ENCODE measurements around the gene NUDCD3. TPM values are rescaled to one million over a fixed set of nuclear protein-coding genes. Genes with fewer than 3 reads are reported as not detected.

The NUDCD3 gene
- total and polyA plus RNA-seq, 7 donors = 14.3 to 50.5 (median 37.2) TPM

DNA sequence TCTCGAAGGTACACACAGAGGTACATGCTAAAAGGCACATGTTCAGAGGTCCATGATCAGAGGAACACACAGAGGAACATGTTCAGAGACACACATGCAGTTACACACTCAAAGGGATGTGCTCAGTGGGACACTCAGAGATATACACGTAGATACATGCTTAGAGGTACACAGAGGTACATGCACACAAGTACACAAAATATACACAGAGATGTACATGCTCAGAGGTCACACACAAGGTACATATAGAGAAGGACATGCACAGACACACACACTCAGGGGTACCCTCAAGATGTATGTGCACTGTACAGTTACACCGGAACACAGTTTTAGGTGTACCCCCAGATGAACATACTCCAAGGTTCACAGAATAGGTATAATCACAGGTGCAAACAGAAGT is 31.9 kb upstream of the NUDCD3 start:
- Histone ChIP-seq H3K36me3 (no peaks in the 10 kb centered on the region), H3K4me3 (no peak overlapping the region), H3K27ac (no peak overlapping the region), H3K27me3 (no peaks in the 10 kb centered on the region), H3K4me1 (no peaks in the 10 kb centered on the region), H3K9me3 (peaks cover 0 to 10% (median 0%) of the 10 kb centered on the region in 4 donors)
- no peak for TF ChIP-seq POLR2AphosphoS5 (IDR thresholded peaks at IDR 0.05)
- no peak for TF ChIP-seq EP300 (IDR thresholded peaks at IDR 0.05)
- intact Hi-C loops (cut with DNase I) = no loop called here
- DNase-seq = no peak
- 83 to 88% methylated on average over 3 of the region's 3 CpGs for WGBS, 2 donors

DNA sequence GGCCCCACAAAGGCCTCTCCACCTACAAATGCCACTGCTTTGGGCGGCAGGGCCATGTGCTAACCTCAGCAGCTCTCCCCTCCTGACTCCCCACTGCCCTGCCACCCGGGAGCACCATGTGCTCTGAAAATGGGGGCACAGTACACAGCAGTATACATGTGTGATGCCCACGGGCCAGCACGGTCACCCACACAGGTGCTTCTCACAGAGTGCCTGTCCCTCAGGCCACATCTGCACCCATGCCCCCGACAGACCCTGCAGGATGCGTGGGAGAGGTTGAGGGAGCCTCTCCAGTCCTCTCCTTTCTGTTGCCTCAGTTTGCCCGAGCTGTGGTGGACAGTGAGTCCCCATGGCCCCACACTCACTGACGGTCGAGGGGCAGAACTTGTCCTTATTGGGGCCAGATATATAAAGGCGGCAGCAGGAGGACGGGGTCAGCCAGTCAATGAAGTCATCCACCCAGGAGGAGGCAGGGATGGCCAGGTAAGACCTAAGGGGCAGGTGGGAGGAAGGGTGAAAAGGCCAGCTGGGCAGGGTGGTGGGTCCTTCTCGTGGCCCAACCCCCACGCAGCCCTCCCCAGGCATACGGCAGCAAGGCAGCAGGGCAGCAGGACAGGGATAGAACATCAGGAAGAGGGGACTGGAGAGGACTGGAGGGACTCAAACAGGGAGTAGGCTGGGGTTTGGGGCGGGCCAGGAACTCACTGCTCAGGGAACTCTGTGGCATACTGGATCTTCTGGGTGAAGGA is 31.1 kb upstream of the NUDCD3 start:
- intact Hi-C loops (cut with DNase I) = no loop called here
- 88% methylated on average over 15 of the region's 15 CpGs for WGBS, 2 donors
- Histone ChIP-seq H3K36me3 (no peaks in the 10 kb centered on the region), H3K4me3 (no peak overlapping the region), H3K27ac (no peak overlapping the region), H3K27me3 (no peaks in the 10 kb centered on the region), H3K4me1 (no peaks in the 10 kb centered on the region), H3K9me3 (peaks cover 0 to 10% (median 0%) of the 10 kb centered on the region in 4 donors)
- TF ChIP-seq, protein P1, sequence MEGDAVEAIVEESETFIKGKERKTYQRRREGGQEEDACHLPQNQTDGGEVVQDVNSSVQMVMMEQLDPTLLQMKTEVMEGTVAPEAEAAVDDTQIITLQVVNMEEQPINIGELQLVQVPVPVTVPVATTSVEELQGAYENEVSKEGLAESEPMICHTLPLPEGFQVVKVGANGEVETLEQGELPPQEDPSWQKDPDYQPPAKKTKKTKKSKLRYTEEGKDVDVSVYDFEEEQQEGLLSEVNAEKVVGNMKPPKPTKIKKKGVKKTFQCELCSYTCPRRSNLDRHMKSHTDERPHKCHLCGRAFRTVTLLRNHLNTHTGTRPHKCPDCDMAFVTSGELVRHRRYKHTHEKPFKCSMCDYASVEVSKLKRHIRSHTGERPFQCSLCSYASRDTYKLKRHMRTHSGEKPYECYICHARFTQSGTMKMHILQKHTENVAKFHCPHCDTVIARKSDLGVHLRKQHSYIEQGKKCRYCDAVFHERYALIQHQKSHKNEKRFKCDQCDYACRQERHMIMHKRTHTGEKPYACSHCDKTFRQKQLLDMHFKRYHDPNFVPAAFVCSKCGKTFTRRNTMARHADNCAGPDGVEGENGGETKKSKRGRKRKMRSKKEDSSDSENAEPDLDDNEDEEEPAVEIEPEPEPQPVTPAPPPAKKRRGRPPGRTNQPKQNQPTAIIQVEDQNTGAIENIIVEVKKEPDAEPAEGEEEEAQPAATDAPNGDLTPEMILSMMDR (IDR thresholded peaks at IDR 0.05) = no peak
- TF ChIP-seq EP300 (IDR thresholded peaks at IDR 0.05) (no peak), POLR2A (IDR thresholded peaks at IDR 0.05) (no peak), POLR2AphosphoS5 (IDR thresholded peaks at IDR 0.05) (no peak)
- no peak for DNase-seq

DNA sequence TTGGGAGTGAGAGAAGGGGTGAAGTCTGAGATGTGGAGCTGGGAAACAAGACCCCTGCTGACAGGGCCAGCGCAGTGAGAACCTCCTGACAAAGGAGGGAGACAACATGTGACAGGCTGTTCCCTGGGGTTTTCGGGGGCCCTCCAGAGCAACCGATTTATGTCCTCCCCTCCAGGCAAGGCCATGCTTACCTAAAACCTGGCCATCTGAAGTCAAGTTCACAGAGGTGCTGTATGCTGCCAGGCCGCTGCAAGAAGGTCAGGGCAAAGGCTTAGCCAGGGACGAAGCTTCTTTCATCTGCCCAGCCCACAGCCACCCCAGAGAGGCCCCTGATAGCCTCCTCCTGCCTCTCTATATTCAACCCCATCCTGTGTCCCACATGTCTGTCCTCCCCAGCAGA is 30.1 kb upstream of the NUDCD3 start:
- TF ChIP-seq, protein P1 (IDR thresholded peaks at IDR 0.05) = no peak
- TF ChIP-seq EP300 (IDR thresholded peaks at IDR 0.05) (no peak), POLR2AphosphoS5 (IDR thresholded peaks at IDR 0.05) (no peak), POLR2A (IDR thresholded peaks at IDR 0.05) (no peak)
- peaks cover 0 to 7% (median 0%) of the 10 kb centered on the region in 4 donors for H3K9me3 ChIP-seq
- H3K4me1 ChIP-seq = no peaks in the 10 kb centered on the region
- no peaks in the 10 kb centered on the region for H3K27me3 ChIP-seq
- no peak overlapping the region for H3K4me3 ChIP-seq
- DNase-seq = no peak
- no peaks in the 10 kb centered on the region for H3K36me3 ChIP-seq
- 90 to 94% methylated on average over 5 of the region's 5 CpGs for WGBS, 2 donors
- intact Hi-C loops (cut with DNase I) = no loop called here
- no peak overlapping the region for H3K27ac ChIP-seq

DNA sequence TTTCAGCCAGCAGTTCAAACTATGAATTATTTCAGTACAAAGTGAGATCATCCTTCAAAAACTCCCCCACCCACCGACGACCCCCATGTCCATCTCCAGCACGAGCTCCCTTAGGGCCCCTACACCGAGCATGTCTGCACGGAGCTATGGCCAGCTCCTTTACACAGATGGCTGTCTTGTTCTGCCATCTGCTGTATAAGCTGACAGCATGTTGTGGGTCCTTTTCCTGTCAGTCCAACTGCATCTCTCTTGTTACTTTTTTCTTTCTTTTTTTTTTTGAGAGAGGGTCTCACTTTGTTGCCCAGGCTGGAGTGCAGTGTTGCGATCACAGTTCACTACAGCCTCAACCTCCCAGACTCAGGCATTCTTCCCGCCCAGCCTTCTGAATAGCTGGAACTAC is 29.1 kb upstream of the NUDCD3 start:
- TF ChIP-seq POLR2AphosphoS5 (IDR thresholded peaks at IDR 0.05) = no peak
- TF ChIP-seq EP300 (IDR thresholded peaks at IDR 0.05) = no peak
- TF ChIP-seq, protein P1 (IDR thresholded peaks at IDR 0.05) = no peak
- TF ChIP-seq POLR2A (IDR thresholded peaks at IDR 0.05) = no peak
- no peak overlapping the region for H3K27ac ChIP-seq

DNA sequence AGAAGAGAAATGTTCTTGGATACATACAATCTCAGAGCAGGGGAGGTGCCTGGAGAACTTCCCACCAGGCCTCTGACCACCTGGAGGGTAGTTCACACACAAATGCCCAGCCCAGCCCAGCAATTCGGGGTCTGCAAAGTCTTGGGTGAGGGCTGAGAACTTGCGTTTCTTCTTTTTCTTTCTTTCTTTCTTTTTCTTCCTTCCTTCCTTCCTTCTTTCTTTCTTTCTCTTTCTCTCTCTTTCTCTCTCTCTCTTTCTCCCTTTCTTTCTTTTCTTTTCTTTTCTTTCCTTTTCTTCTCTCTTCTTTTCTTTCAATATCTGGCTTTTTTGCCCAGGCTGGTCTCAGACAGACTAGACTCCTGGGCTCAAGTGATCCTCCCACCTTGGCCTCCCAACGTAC is 28.3 kb upstream of the NUDCD3 start:
- no peak for DNase-seq
- intact Hi-C loops (cut with DNase I) = no loop called here
- no peaks in the 10 kb centered on the region for H3K27me3 ChIP-seq
- no peaks in the 10 kb centered on the region for H3K36me3 ChIP-seq
- no peak overlapping the region for H3K27ac ChIP-seq
- WGBS, 2 donors = 81 to 82% methylated on average over 3 of the region's 3 CpGs
- H3K4me3 ChIP-seq = no peak overlapping the region
- no peaks in the 10 kb centered on the region for H3K9me3 ChIP-seq
- TF ChIP-seq EP300 (IDR thresholded peaks at IDR 0.05) (no peak), POLR2AphosphoS5 (IDR thresholded peaks at IDR 0.05) (no peak), POLR2A (IDR thresholded peaks at IDR 0.05) (no peak)
- TF ChIP-seq, protein P1 (IDR thresholded peaks at IDR 0.05) = no peak
- H3K4me1 ChIP-seq = no peaks in the 10 kb centered on the region

More for the DNA sequence above, 29.1 kb upstream of the NUDCD3 start:
- H3K9me3 ChIP-seq = peaks cover 0 to 4% (median 0%) of the 10 kb centered on the region in 4 donors
- intact Hi-C loops (cut with DNase I) = no loop called here
- no peaks in the 10 kb centered on the region for H3K4me1 ChIP-seq
- no peak overlapping the region for H3K4me3 ChIP-seq
- DNase-seq = no peak
- H3K27me3 ChIP-seq = no peaks in the 10 kb centered on the region
- H3K36me3 ChIP-seq = no peaks in the 10 kb centered on the region
- WGBS, 2 donors = 79 to 85% methylated on average over 7 of the region's 7 CpGs

Measured in sigmoid colon (tissue), 7 donors.